Retina (tissue), 1 donor: ENCODE data around the gene DBH.

ENCODE experiments used
- DNase-seq: peaks from one replicate; pipeline ENCODE4 v3.0.0-alpha.2; 2016

Gene DBH

GRCh38 chr9:133628766-133629165 lies 7.4 kb upstream of the DBH start:
- DNase-seq = no peak

GRCh38 chr9:133629221-133630110 lies 6.7 kb upstream of the DBH start:
- DNase-seq = no peak

GRCh38 chr9:133631111-133631510 lies 5.1 kb upstream of the DBH start:
- DNase-seq = no peak

- DNase-seq = no peak
Observed at GRCh38 chr9:133632806-133633680, 3.1 kb upstream of the DBH start.

GRCh38 chr9:133633681-133634080 lies 2.5 kb upstream of the DBH start:
- DNase-seq = no peak

- DNase-seq = peak; percentile 76
Observed at GRCh38 chr9:133634081-133634691, 2.0 kb upstream of the DBH start.

GRCh38 chr9:133635098-133635497 lies 1.1 kb upstream of the DBH start:
- no peak for DNase-seq

- no peak for DNase-seq
Observed at GRCh38 chr9:133636902-133637301, 739 bp downstream of the DBH start.

GRCh38 chr9:133637451-133638055 lies 1.4 kb downstream of the DBH start:
- no peak for DNase-seq

- no peak for DNase-seq
Observed at GRCh38 chr9:133638076-133638475, 1.9 kb downstream of the DBH start.

GRCh38 chr9:133638711-133639110 lies 2.5 kb downstream of the DBH start:
- no peak for DNase-seq

- DNase-seq = no peak
Observed at GRCh38 chr9:133639613-133640012, 3.5 kb downstream of the DBH start.

- no peak for DNase-seq
Observed at GRCh38 chr9:133640160-133640559, 4.0 kb downstream of the DBH start.

- DNase-seq = no peak
Observed at GRCh38 chr9:133640580-133641395, 4.6 kb downstream of the DBH start.

- no peak for DNase-seq
Observed at GRCh38 chr9:133641396-133641655, 5.2 kb downstream of the DBH start.

GRCh38 chr9:133641861-133642595 lies 5.9 kb downstream of the DBH start:
- no peak for DNase-seq

GRCh38 chr9:133642708-133643361 lies 6.7 kb downstream of the DBH start:
- DNase-seq = no peak

GRCh38 chr9:133643362-133643755 lies 7.2 kb downstream of the DBH start:
- no peak for DNase-seq

GRCh38 chr9:133643978-133644760 lies 8.0 kb downstream of the DBH start:
- no peak for DNase-seq
